HFFc6 (cell line): ENCODE measurements around the gene ELK3. TPM values are rescaled to one million over a fixed set of nuclear protein-coding genes. Genes with fewer than 3 reads are reported as not detected.

Experiments
- DNase-seq: peaks from one replicate; pipeline ENCODE4 v3.0.0-alpha.2; 2018
- H3K27ac Mint-ChIP-seq: 2 replicates; pipeline ENCODE4 v1.8.0; 2020; ENCODE audit warnings: mild to moderate bottlenecking, mixed read lengths
- H3K27me3 Mint-ChIP-seq: 2 replicates; pipeline ENCODE4 v1.8.0; 2021; ENCODE audit warnings: mild to moderate bottlenecking, moderate library complexity, mixed read lengths; ENCODE audit not compliant: insufficient read depth
- H3K36me3 Mint-ChIP-seq: 2 replicates; pipeline ENCODE4 v1.8.0; 2021; ENCODE audit warnings: low read depth, mixed read lengths
- H3K4me1 Mint-ChIP-seq: 2 replicates; pipeline ENCODE4 v1.8.0; 2020; ENCODE audit warnings: low read depth, mixed read lengths
- H3K4me3 Mint-ChIP-seq: 2 replicates; pipeline ENCODE4 v1.8.0; 2020; ENCODE audit warnings: mild to moderate bottlenecking, moderate library complexity, mixed read lengths
- H3K9me3 Mint-ChIP-seq: 2 replicates; pipeline ENCODE4 v1.8.0; 2020; ENCODE audit warnings: mild to moderate bottlenecking, mixed read lengths
- total RNA-seq, 6 experiments: library from RNA; stranded (reverse); fragmentation: NEBNext Ultra II Directional; extraction: Animal tissue kit (Norgen Biotek cat#: 25700); gene quantifications; 2 replicates in 1 of 6; 3 replicates in 5 of 6; pipeline ENCODE4 v1.2.3, GENCODE V29; 2021
- TF ChIP-seq, protein P1 (sequence below): fragments of 200-600 bp; sonication (generic); IDR thresholded peaks from 2 replicates; pipeline ENCODE4 v1.5.0; 2021; ENCODE audit warnings: antibody characterized with exemption, mild to moderate bottlenecking

ELK3 gene
- total RNA-seq, 6 experiments from 2014 or later, result 54.5 to 80.7 (median 71.9) TPM

DNA sequence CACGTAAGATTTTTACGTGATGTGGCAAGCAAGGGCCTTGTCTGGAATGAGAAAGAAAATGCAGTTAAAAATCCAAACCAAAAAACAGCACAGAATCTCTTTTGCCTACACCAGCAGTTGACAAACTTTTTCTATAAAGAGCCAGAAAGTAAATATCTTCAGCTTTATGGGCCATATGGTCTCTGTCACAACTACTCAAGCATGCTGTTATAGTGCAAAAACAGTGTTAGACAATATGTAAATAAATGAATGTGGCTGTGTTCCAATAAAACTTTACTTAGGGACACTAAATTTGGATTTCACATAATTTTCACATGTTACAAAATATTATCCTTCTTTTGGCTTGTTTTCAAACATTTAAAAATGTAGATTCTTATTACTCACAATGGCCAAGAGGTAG, 6.2 kb upstream of the ELK3 start:
- Mint-ChIP-seq H3K36me3 (peaks cover 5% of the 10 kb centered on the region; the same call in 1 of the 2 replicates), H3K27ac (no peak overlapping the region), H3K27me3 (no peaks in the 10 kb centered on the region; the same call in 1 of the 2 replicates), H3K9me3 (peaks cover 3% of the 10 kb centered on the region), H3K4me3 (no peak overlapping the region), H3K4me1 (peaks cover 16% of the 10 kb centered on the region)
- no peak for DNase-seq
- TF ChIP-seq, protein P1, sequence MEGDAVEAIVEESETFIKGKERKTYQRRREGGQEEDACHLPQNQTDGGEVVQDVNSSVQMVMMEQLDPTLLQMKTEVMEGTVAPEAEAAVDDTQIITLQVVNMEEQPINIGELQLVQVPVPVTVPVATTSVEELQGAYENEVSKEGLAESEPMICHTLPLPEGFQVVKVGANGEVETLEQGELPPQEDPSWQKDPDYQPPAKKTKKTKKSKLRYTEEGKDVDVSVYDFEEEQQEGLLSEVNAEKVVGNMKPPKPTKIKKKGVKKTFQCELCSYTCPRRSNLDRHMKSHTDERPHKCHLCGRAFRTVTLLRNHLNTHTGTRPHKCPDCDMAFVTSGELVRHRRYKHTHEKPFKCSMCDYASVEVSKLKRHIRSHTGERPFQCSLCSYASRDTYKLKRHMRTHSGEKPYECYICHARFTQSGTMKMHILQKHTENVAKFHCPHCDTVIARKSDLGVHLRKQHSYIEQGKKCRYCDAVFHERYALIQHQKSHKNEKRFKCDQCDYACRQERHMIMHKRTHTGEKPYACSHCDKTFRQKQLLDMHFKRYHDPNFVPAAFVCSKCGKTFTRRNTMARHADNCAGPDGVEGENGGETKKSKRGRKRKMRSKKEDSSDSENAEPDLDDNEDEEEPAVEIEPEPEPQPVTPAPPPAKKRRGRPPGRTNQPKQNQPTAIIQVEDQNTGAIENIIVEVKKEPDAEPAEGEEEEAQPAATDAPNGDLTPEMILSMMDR, result no peak

DNA sequence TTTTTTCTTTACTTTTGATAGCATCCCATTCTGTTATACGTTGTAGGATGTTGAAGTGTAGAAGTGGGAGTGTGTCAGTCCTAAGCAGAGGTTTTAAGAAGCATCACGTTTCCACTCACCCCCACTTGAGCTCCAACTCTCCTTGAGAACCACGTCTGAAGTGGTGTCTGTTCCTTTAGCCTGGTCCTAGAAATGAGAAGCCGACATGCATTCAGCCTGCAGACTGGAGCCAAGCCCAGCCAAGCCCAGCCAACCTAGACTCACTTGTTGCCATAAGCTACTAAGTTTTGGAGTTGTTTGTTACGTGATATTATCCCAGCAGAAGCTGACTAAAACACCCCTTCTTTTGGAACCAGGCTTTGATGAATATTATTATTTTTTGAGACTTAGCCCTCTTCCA, 4.4 kb upstream of the ELK3 start:
- Mint-ChIP-seq H3K36me3 (peaks cover 5% of the 10 kb centered on the region; the same call in 1 of the 2 replicates), H3K4me3 (no peak overlapping the region), H3K4me1 (peaks cover 16% of the 10 kb centered on the region), H3K27ac (no peak overlapping the region), H3K27me3 (peaks cover 1% of the 10 kb centered on the region; the same call in 1 of the 2 replicates), H3K9me3 (no peaks in the 10 kb centered on the region)
- TF ChIP-seq, protein P1, result no peak
- no peak for DNase-seq

DNA sequence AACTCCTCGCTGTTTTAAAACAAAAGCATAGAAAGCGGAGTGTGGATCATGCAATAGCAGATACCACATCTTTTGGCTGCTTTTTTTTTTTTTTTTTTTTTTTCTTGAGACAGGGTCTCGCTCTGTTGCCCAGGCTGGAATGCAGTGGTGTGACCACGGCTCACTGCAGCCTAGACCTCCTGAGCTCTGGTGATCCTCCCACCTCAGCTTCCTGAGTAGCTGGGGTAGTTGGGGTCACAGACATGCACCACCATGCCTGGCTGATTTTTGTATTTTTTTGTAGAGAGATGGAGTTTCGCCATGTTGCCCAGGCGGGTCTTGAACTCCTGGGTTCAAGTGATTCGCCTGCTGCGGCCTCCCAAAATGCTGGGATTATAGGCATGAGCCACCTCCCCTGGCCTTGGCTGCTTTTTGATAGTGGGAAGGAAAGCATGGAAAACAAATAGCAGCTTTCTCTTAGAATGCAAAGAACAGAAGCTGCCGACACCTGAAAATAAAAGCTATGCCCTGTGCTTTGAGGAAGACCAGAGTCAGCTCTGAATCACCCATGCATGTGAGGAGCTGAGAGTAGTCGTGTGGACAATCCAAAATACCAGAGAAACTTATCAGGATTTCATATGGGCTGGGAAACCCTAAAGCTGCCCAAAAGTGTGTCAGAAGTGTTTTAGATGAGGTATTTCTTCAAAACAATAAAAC, 3.6 kb upstream of the ELK3 start:
- Mint-ChIP-seq H3K27me3 (peaks cover 7% of the 10 kb centered on the region; the same call in 1 of the 2 replicates), H3K4me1 (peaks cover 16% of the 10 kb centered on the region), H3K9me3 (no peaks in the 10 kb centered on the region), H3K4me3 (no peak overlapping the region), H3K36me3 (peaks cover 5% of the 10 kb centered on the region; the same call in 1 of the 2 replicates), H3K27ac (no peak overlapping the region)
- TF ChIP-seq, protein P1, result no peak
- DNase-seq, result peak; percentile 48

DNA sequence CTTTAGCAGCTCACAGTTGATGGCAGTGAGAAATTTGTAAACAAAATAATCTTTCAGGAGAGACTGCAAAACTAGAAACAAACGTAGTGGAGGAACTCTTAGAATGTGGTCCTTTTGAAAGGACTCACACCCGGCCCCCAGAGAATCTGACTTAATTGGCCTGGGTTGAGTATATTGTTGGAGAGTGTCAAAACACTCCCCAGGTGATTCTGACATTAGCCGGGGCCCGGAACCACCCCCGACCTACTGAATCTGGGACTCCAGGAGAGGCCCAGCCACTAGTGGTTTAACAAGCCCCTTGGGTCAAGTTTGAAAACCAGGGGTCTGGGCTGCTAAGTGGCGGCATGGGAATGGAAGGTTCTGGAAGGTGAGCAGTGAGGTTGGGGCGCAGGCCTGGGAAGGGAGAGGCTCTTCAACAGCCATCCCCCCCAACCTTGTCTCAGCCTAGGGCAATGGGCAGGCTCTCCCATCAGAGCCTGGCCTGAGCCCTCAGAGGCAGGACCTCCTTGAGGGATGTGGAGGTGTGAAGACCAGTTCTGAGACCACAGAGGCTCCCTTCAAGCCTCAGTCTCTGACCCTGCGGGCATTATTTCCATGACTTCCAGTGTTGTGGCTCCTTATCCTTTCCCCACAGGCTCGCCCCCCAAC, 1.1 kb upstream of the ELK3 start:
- Mint-ChIP-seq H3K4me1 (peaks cover 29% of the 10 kb centered on the region), H3K27ac (peak overlapping the region; percentile 91), H3K9me3 (no peaks in the 10 kb centered on the region), H3K27me3 (peaks cover 7% of the 10 kb centered on the region; the same call in 1 of the 2 replicates), H3K4me3 (peak overlapping the region; percentile 88), H3K36me3 (peaks cover 5% of the 10 kb centered on the region; the same call in 1 of the 2 replicates)
- TF ChIP-seq, protein P1, result no peak
- no peak for DNase-seq

DNA sequence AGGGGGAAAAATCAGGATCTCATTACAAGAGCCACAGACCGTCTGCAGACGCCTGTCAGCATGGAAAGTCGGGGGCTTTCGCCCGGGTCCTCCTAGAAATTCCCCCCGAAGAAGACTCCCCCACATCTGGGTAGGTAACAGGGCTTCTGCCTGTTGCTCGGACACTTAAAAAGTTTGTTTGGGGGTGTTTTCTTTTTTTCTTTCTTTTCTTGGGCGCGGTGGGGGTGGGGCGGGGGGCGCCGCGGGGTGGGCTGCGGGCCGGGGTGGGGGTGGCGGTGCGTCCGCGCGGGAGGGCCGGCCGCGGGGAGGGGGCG, 358 bp downstream of the ELK3 start:
- H3K4me1 Mint-ChIP-seq, result peaks cover 44% of the 10 kb centered on the region
- TF ChIP-seq, protein P1, result no peak
- H3K36me3 Mint-ChIP-seq, result peaks cover 5% of the 10 kb centered on the region; the same call in 1 of the 2 replicates
- H3K27ac Mint-ChIP-seq, result peak overlapping the region; percentile 97
- peaks cover 7% of the 10 kb centered on the region; the same call in 1 of the 2 replicates for H3K27me3 Mint-ChIP-seq
- DNase-seq, result no peak
- H3K4me3 Mint-ChIP-seq, result peak overlapping the region; percentile 95
- H3K9me3 Mint-ChIP-seq, result no peaks in the 10 kb centered on the region
